K562 (cell line): Measurements from ENCODE around the gene EPO. TPM values are rescaled to one million over a fixed set of nuclear protein-coding genes. Genes with fewer than 3 reads are reported as not detected.

Source experiments
- ATAC-seq: fragments of 200-7000 bp; cut with Tn5 transposase; 3 replicates; pipeline ENCODE4 v1.9.1; 2020; ENCODE audit warnings: moderate library complexity
- BruUV-seq: library from RNA; stranded (reverse); fragments of 400-500 nt; replicated peaks from 2 replicates; lab custom pipeline; 2021; lab: Mats Ljungman, UMichigan
- CTCF ChIA-PET: fragments of 300-600 bp; formaldehyde crosslinking; extraction: SDS; loops from one replicate; lab custom pipeline; 2021; ENCODE audit warnings: low intra/inter-chr PET ratio; lab: Yijun Ruan, JAX
- POLR2A ChIA-PET: fragments of 300-600, 350-650 bp; sonication (Branson Sonifier 250); formaldehyde crosslinking; extraction: SDS; loops from one replicate; lab custom pipeline; 2021; ENCODE audit warnings: antibody characterized with exemption, inconsistent platforms; lab: Yijun Ruan, JAX
- DNase-seq, 4 experiments: peaks; one replicate each; pipeline versions ENCODE4 v3.0.0 to v3.0.0-alpha.2; 2011 to 2018; ENCODE audit warnings: low spot score in 3 of 4, mixed read lengths in 3 of 4; ENCODE audit errors: extremely low read depth in 1 of 4
- FAIRE-seq: peaks from 2 replicates; lab custom pipeline; 2011; peaks lifted over from hg19 to GRCh38; lab: Jason Lieb, UNC
- H2AFZ ChIP-seq: 2 replicates; pipeline ENCODE4 v1.6.0; 2011; ENCODE audit warnings: low read depth, low read length, control low read depth, inconsistent platforms
- H3K27ac ChIP-seq: fragments of 200-600 bp; 3 replicates; pipeline ENCODE4 v1.8.0; 2011; ENCODE audit warnings: low read depth, mild to moderate bottlenecking, control low read depth, inconsistent platforms, low read length, moderate library complexity, mixed read lengths; ENCODE audit errors: extremely low read depth
- H3K27me3 ChIP-seq, 2 experiments: fragments of 300-600 bp in 1 of 2; 2 replicates in 1 of 2; 3 replicates in 1 of 2; pipeline versions ENCODE4 v1.6.0 to v1.8.0; 2011; ENCODE audit warnings: inconsistent platforms in 2 of 2, low read length in 2 of 2, mild to moderate bottlenecking in 1 of 2, mixed read lengths in 1 of 2, moderate library complexity in 1 of 2; ENCODE audit not compliant: control insufficient read depth in 2 of 2, insufficient read depth in 2 of 2
- H3K36me3 ChIP-seq: fragments of 300-600 bp; 3 replicates; pipeline ENCODE4 v1.8.0; 2011; ENCODE audit warnings: mild to moderate bottlenecking, low read length, inconsistent platforms; ENCODE audit not compliant: control insufficient read depth, insufficient read depth
- H3K4me1 ChIP-seq, 2 experiments: fragments of 200-600 bp in 1 of 2; replicated peaks in 1 of 2; 2 replicates in 1 of 2; 3 replicates in 1 of 2; pipeline versions ENCODE4 v1.5.1 to v1.8.0; 2011; ENCODE audit warnings: inconsistent platforms in 2 of 2, low read length in 2 of 2, mild to moderate bottlenecking in 1 of 2, mixed read lengths in 1 of 2, moderate library complexity in 1 of 2; ENCODE audit not compliant: control insufficient read depth in 2 of 2, insufficient read depth in 2 of 2
- H3K4me2 ChIP-seq: 2 replicates; pipeline ENCODE4 v1.6.1; 2011; ENCODE audit warnings: low read length, control low read depth, inconsistent platforms, mixed read lengths; ENCODE audit not compliant: insufficient read depth
- H3K4me3 ChIP-seq: fragments of 200-600 bp; sonication (generic), shearing (Covaris generic); 2 replicates; pipeline ENCODE4 v1.5.1; 2016; ENCODE audit warnings: control low read depth, inconsistent platforms
- H3K79me2 ChIP-seq: fragments of 200-600 bp; 3 replicates; pipeline ENCODE4 v1.8.0; 2011; ENCODE audit warnings: low read length, inconsistent platforms; ENCODE audit not compliant: control insufficient read depth, insufficient read depth
- H3K9ac ChIP-seq, 2 experiments: 2 replicates each; pipeline versions ENCODE4 v1.6.0 to v1.6.1; 2011; ENCODE audit warnings: low read depth in 2 of 2, low read length in 2 of 2, control low read depth in 1 of 2, inconsistent platforms in 1 of 2, mild to moderate bottlenecking in 1 of 2, mixed read lengths in 1 of 2; ENCODE audit not compliant: insufficient read depth in 1 of 2
- H3K9me1 ChIP-seq: one replicate; pipeline ENCODE4 v1.6.0; 2011; ENCODE audit warnings: inconsistent platforms, mild to moderate bottlenecking, low read length, moderate library complexity; ENCODE audit not compliant: control insufficient read depth, insufficient read depth
- H3K9me3 ChIP-seq: replicated peaks from 2 replicates; pipeline ENCODE4 v1.5.1; 2011; ENCODE audit warnings: low read depth, low read length, inconsistent platforms; ENCODE audit not compliant: control insufficient read depth, insufficient read depth
- H4K20me1 ChIP-seq: replicated peaks from 2 replicates; pipeline ENCODE4 v1.6.1; 2011; ENCODE audit warnings: low read length, inconsistent platforms, mixed read lengths; ENCODE audit not compliant: control insufficient read depth, insufficient read depth
- ARHGAP35 ChIP-seq: fragments of 450-650 bp; IDR thresholded peaks from 2 replicates; pipeline ENCODE4 v1.6.1; 2018; ENCODE audit not compliant: partially characterized antibody
- ATF3 ChIP-seq, 2 experiments: fragments of 450-650 bp in 1 of 2; sonication (generic) in 1 of 2; formaldehyde crosslinking in 1 of 2; IDR thresholded peaks in 1 of 2; conservative IDR thresholded peaks in 1 of 2; 2 replicates each; pipeline versions ENCODE4 v1.6.1 to v1.8.1; 2016 to 2023; ENCODE audit warnings: mild to moderate bottlenecking in 2 of 2, moderate library complexity in 2 of 2, inconsistent platforms in 1 of 2, missing genetic modification reagents in 1 of 2
- FOSL1 ChIP-seq: fragments of 200-800 bp; sonication (Bioruptor generic); conservative IDR thresholded peaks from 2 replicates; pipeline ENCODE4 v1.6.1; 2016; ENCODE audit warnings: missing genetic modification characterization, missing compliant biosample characterization
- GATAD2A ChIP-seq: fragments of 450-650 bp; IDR thresholded peaks from 2 replicates; pipeline ENCODE4 v1.6.1; 2017
- MYNN ChIP-seq, 2 experiments: sonication (generic); formaldehyde crosslinking in 1 of 2; IDR thresholded peaks; 2 replicates each; pipeline versions ENCODE4 v1.5.0 to v1.6.1; 2016 to 2020; ENCODE audit warnings: antibody characterized with exemption in 1 of 2, missing genetic modification reagents in 1 of 2
- NCOA1 ChIP-seq: fragments of 450-650 bp; IDR thresholded peaks from 2 replicates; pipeline ENCODE4 v1.6.1; 2016; ENCODE audit warnings: low read depth
- PTTG1 ChIP-seq: fragments of 450-650 bp; IDR thresholded peaks from 2 replicates; pipeline ENCODE4 v1.6.1; 2016; ENCODE audit warnings: low read depth, mild to moderate bottlenecking, missing genetic modification characterization, missing compliant biosample characterization
- TAF15 ChIP-seq: fragments of 200-400 bp; formaldehyde crosslinking; IDR thresholded peaks from 2 replicates; pipeline ENCODE4 v1.6.1; 2017; ENCODE audit warnings: mild to moderate bottlenecking, low read depth, low read length, moderate library complexity
- TFAP4 ChIP-seq: sonication (generic); formaldehyde crosslinking; IDR thresholded peaks from 2 replicates; pipeline ENCODE4 v1.8.0; 2022; ENCODE audit warnings: missing genetic modification reagents, mild to moderate bottlenecking, moderate library complexity, borderline replicate concordance
- TGIF2 ChIP-seq: sonication (generic); formaldehyde crosslinking; IDR thresholded peaks from 2 replicates; pipeline ENCODE4 v1.8.1; 2022; ENCODE audit warnings: mild to moderate bottlenecking, missing genetic modification reagents, moderate library complexity
- WGBS: fragments of 100-300 bp; shearing (Covaris generic); methylation state at CpG from one replicate; pipeline ENCODE4 v1.1.6; 2016; ENCODE audit warnings: low coverage, mixed read lengths; ENCODE audit not compliant: insufficient coverage; ENCODE audit errors: missing lambda C conversion rate; 5-methylcytosine and 5-hydroxymethylcytosine counted together
- in situ Hi-C: fragments of 300-500 bp; cut with MboI; formaldehyde crosslinking; loops from 4 replicates; pipeline ENCODE4 v1.15.0; 2018; ENCODE audit warnings: inconsistent platforms, mixed read lengths
- intact Hi-C: fragments of 100-400 bp; cut with micrococcal nuclease; formaldehyde crosslinking; loops from 2 replicates; pipeline ENCODE4 v1.14.2; 2022
- polyA plus RNA-seq, 8 experiments: library from polyadenylated mRNA; depleted of rRNA in 4 of 8; stranded (reverse) in 5 of 8; unstranded in 3 of 8; fragments of >200 nt; fragmentation: Nextera tagmentation in 2 of 8; fragmentation: Illumina TruSeq in 1 of 8; extraction: Ambion mirVana in 2 of 8; extraction: Trizol in 1 of 8; gene quantifications; 2 replicates each; pipeline versions ENCODE4 v1.2.1 to v1.2.3, GENCODE V29; 2011 to 2014; ENCODE audit warnings: inconsistent platforms in 1 of 8, missing spikeins in 1 of 8
- total RNA-seq, 7 experiments: library from RNA; depleted of rRNA in 6 of 7; stranded (reverse); fragments of >200 nt in 6 of 7; fragmentation: Illumina TruSeq in 2 of 7; extraction: Trizol in 2 of 7; gene quantifications; 2 replicates each; pipeline versions ENCODE4 v1.2.1 to v1.2.3, GENCODE V29; 2011 to 2021; ENCODE audit warnings: low replicate concordance in 1 of 7
- TF ChIP-seq, protein P1 (sequence below): fragments of 450-650 bp; formaldehyde crosslinking; conservative IDR thresholded peaks from 2 replicates; pipeline ENCODE4 v1.4.0; 2022; ENCODE audit warnings: mild to moderate bottlenecking, missing genetic modification characterization
- TF ChIP-seq, protein P2 (sequence below): fragments of 250-450 bp; sonication (Bioruptor Pico); IDR thresholded peaks from 2 replicates; pipeline ENCODE4 v1.5.0; 2022; ENCODE audit warnings: mild to moderate bottlenecking
- TF ChIP-seq, protein P3 (sequence below): sonication (generic); formaldehyde crosslinking; IDR thresholded peaks from 2 replicates; pipeline ENCODE4 v1.8.0; 2022; ENCODE audit warnings: mild to moderate bottlenecking, missing genetic modification reagents

The EPO gene
- total and polyA plus RNA-seq, 9 of the 15 experiments (the other 6 are each of a cell fraction or from before 2014, with no cell fraction given), result 0.06 to 0.41 (median 0.07) TPM; not detected in 6

DNA sequence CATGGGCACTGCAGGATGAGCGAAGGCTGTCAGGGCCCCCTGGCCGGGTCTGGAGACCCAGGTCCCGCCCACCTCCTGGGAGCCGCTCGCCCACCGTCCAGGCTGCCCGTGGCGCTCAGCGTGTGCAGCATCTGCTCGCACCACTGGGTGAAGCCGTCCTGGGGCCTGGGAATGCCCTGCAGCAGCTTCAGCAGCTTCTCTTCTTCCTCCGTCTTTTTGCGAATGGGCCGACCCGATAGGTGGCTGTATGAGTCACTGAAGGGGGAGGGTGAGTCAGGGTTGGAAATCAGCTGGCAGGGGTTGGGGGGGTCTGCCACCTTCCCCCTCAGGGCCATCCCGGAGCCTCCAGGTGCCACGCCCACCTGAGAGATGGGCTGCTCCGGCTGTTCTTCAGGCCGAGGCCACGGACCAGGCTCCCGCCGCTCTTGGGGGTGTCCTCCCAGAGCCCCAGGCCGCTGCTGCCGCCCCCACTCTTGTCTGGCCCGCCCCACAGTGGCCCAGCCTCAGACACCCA is 38.0 kb upstream of the EPO start:
- in situ Hi-C loops (no loop called here), intact Hi-C loops (no loop called here)
- Histone ChIP-seq H3K27me3 (no peaks in the 10 kb centered on the region), H4K20me1 (peaks cover 22% of the 10 kb centered on the region; the same call in 1 of the 2 replicates), H2AFZ (no peak overlapping the region), H3K9me1 (no peaks in the 10 kb centered on the region), H3K9me3 (no peaks in the 10 kb centered on the region), H3K79me2 (peaks cover 10% of the 10 kb centered on the region; the same call in 1 of the 3 replicates), H3K27ac (no peak overlapping the region), H3K4me1 (peaks cover 4 to 85% of the 10 kb centered on the region in 2 experiments; a peak in 4 of 5 replicates), H3K4me3 (no peak overlapping the region), H3K36me3 (peaks cover 100% of the 10 kb centered on the region; the same call in 2 of the 3 replicates), H3K9ac (no peak overlapping the region), H3K4me2 (no peak overlapping the region)
- BruUV-seq, result no TSS peak
- FAIRE-seq (no peak), DNase-seq (peak in 2 of 4 experiments; percentile 45 to 48), ATAC-seq (no peak)
- ChIA-PET POLR2A (interaction anchor here (0.7 to 1.4 kb wide), 4 partner anchors 9 to 185 kb away, joined by 3 to 11 read pairs (median 3); partner anchors contain the start of genes FBXO24 and LRCH4), CTCF (interaction anchor here (0.6 kb wide), 1 partner anchor 51 kb away, joined by 4 read pairs; no protein-coding TSS in a partner anchor)
- 71% methylated on average over 23 of the region's 25 CpGs for whole genome bisulfite sequencing
- TF ChIP-seq GATAD2A (no peak), NCOA1 (no peak), TGIF2 (CRISPR knock-in tag) (no peak), TAF15 (no peak), ATF3 (IDR thresholded peaks at IDR 0.05) (peak; percentile 84), ATF3 (CRISPR knock-in tag; conservative IDR thresholded peaks at IDR 0.05) (no peak), PTTG1 (tag) (no peak), ARHGAP35 (no peak), FOSL1 (tag) (peak; percentile 77), MYNN (IDR thresholded peaks at IDR 0.05) (peak; percentile 34; the same call in 1 of the 2 replicates), MYNN (CRISPR knock-in tag; IDR thresholded peaks at IDR 0.05) (no peak), TFAP4 (CRISPR knock-in tag) (peak; percentile 91)
- TF ChIP-seq, protein P1, sequence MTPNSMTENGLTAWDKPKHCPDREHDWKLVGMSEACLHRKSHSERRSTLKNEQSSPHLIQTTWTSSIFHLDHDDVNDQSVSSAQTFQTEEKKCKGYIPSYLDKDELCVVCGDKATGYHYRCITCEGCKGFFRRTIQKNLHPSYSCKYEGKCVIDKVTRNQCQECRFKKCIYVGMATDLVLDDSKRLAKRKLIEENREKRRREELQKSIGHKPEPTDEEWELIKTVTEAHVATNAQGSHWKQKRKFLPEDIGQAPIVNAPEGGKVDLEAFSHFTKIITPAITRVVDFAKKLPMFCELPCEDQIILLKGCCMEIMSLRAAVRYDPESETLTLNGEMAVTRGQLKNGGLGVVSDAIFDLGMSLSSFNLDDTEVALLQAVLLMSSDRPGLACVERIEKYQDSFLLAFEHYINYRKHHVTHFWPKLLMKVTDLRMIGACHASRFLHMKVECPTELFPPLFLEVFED (CRISPR knock-in tag), result no peak
- TF ChIP-seq, protein P2, sequence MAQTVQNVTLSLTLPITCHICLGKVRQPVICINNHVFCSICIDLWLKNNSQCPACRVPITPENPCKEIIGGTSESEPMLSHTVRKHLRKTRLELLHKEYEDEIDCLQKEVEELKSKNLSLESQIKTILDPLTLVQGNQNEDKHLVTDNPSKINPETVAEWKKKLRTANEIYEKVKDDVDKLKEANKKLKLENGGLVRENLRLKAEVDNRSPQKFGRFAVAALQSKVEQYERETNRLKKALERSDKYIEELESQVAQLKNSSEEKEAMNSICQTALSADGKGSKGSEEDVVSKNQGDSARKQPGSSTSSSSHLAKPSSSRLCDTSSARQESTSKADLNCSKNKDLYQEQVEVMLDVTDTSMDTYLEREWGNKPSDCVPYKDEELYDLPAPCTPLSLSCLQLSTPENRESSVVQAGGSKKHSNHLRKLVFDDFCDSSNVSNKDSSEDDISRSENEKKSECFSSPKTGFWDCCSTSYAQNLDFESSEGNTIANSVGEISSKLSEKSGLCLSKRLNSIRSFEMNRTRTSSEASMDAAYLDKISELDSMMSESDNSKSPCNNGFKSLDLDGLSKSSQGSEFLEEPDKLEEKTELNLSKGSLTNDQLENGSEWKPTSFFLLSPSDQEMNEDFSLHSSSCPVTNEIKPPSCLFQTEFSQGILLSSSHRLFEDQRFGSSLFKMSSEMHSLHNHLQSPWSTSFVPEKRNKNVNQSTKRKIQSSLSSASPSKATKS (CRISPR knock-in tag), result no peak
- TF ChIP-seq, protein P3, sequence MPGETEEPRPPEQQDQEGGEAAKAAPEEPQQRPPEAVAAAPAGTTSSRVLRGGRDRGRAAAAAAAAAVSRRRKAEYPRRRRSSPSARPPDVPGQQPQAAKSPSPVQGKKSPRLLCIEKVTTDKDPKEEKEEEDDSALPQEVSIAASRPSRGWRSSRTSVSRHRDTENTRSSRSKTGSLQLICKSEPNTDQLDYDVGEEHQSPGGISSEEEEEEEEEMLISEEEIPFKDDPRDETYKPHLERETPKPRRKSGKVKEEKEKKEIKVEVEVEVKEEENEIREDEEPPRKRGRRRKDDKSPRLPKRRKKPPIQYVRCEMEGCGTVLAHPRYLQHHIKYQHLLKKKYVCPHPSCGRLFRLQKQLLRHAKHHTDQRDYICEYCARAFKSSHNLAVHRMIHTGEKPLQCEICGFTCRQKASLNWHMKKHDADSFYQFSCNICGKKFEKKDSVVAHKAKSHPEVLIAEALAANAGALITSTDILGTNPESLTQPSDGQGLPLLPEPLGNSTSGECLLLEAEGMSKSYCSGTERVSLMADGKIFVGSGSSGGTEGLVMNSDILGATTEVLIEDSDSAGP (CRISPR knock-in tag), result no peak
